HG03108 (cell line): ENCODE data around the gene RIC1.
"Not testable (repeated sequence)": the region's sequence is repeated elsewhere in the genome, so short reads cannot be mapped to it uniquely, and the experiment has no call there.

Source experiments
- ATAC-seq: cut with Tn5 transposase; IDR thresholded peaks from one replicate; pipeline ENCODE4 v1.9.1; 2021; ENCODE audit warnings: moderate library complexity; ENCODE audit not compliant: unreplicated experiment

Gene RIC1

DNA sequence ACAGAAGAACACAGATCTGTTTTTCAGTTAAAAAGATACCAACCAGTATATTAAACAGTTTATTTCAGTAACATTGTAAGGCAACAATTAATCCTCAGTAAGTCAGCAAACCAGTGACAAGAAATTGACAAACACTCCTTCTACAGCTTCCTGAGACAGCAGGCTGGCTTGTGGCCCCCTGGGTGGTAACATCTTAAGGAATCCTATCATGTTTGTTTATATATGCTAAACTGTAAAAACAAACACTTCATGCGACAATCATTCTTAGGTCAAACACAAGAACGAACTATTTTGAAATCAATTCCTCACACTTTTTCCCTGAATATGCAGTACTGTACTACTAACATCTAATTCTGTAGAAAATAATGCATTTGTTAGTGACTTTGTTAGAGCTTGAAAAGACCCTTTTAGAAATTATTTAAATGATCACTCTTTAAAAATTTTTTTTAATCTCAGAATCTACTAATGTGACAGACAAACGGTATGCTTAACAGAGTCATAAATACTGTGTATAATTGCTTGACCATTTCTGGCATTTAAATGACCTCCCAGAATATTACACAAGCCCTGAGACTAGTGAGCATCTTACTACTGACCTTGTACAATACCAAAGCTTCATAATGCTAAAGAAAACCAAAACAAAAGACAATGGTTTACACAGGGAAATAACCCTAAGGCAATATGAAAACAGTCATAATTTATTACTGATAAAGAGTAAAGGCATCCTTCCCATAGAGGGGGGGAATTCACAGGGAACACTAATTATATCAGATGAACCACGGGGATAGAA is 155.8 kb downstream of the RIC1 start:
- no peak for ATAC-seq

DNA sequence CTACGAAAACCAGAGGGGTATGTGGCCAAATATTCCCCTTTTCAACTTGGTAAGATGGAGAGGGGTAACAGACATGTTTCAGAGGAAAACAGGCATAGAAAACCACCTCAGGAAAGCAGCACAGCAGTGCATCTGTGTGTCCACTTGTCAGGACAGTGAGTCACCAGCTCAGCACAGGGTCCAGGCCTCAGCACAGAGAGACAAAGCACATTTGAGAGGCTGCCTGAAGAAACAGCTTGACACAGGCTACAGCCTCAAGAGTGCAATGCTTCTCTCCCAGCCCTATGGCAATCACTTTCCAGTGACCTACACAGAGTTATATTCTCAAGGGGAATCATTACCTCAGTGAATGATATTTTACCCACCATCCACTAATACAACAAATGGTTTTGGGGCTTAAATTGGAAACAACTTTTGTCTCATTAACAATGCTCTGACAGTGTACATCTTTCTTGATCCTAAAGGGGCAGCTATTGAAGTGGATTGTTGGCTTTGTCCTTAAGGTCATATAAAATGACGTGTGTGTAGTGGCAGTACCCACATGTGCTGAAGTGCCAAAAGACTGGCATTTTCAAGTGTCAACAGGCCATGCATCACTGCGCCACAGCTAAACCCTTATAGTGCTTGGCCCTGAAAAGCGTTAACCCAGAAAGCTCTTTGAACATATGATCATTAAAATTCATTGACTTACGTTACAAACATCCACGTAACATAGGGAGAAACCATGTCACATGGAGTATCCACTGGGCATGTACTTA is 157.6 kb downstream of the RIC1 start:
- no peak for ATAC-seq

DNA sequence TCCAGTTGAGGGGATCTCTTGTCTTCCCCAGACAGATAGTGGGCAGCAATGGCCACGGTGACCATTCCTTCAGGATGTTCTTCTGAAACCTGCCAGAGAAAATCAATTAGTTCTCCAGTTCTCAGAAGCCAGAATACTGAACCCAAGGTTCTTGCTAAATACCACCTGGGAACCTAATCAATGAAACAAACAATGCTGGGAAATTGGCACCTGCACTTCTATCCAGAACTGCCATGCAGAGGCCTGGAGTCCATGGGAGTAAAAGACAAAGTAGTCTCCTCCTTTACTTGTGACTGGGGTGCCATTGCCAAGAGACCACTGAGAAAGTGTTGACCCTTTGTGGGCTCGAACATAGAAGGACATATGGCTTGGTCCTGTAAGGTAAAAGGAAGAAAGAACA is 158.3 kb downstream of the RIC1 start:
- no peak for ATAC-seq

DNA sequence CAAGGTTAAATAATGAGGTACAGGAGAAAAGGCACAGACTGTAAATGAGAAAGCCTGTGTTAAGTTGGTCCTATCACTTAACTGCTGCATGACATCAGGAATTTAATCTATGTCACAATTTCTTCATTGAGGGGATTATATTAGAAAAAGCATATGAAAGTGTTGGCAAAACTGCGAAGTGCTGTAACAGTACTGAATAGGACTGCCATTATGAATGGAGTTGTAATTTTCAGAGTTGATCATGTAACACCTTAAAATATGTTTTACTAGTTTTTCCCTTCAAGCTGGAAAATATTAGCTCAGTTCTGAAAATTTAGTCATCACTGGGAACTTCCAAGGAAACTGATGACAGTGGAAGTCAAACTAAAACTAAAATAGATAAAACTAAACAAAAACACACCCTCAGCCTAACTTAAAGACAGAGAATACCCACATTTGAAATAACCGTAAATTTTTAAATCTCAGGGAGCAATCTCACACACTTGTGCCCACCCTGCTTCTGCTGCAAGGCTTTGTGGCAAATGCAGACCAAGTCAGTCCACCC is 158.9 kb downstream of the RIC1 start:
- no peak for ATAC-seq

DNA sequence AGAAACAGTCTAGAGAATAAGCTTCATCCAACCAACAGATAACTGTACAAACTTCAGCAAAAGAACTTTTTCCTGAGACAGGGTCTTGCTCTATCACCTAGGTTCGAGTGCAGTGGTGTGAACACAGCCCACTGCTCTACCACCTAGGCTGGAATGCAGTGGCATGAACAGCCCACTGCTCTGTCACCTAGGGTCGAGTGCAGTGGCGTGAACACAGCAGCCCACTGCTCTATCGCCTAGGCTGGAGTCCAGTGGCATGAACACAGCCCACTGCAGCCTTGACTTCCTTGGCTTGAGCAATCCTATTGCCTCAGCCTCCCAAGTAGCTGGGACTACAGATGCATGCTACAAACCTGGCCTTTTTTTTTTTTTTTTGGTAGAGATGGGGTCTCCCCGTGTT is 160.6 kb downstream of the RIC1 start:
- ATAC-seq, result no peak

DNA sequence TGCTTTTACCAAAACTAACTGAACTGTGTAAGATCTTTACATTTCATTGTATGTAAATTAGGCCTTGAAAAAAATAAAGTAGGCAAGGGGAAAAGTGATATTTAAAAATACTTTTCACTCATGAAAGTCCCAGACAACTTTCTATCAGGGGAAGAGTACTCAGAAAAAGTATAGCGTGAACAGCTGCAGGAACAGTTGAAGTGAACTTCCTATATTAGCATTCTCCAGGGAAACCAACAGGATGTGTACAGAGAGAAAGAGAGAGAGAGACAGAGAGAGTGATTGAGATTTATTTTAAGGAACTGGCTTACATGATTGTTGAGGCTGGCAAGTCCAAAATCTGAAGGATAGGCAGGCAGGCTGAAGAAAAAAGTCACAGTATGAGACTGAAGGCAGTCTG is 162.0 kb downstream of the RIC1 start:
- no peak for ATAC-seq

DNA sequence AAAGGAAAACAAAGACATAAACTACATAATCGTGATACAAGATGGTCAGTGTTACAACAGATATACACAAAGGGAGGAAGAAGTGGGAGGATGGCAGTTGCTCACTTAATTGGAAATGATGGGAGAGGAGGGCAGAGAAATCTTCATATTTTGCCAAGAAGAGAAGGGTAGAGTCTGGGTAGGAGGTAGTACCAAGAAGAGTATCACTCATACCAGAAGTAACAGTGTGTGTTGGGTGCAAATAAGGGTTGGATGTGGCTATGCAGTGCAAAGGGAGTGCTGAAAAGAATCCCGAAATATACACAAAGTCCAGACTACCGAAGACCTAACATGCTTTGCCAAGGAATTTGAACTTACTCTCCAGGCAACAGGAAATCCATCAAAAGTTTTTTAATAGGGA is 163.0 kb downstream of the RIC1 start:
- no peak for ATAC-seq

DNA sequence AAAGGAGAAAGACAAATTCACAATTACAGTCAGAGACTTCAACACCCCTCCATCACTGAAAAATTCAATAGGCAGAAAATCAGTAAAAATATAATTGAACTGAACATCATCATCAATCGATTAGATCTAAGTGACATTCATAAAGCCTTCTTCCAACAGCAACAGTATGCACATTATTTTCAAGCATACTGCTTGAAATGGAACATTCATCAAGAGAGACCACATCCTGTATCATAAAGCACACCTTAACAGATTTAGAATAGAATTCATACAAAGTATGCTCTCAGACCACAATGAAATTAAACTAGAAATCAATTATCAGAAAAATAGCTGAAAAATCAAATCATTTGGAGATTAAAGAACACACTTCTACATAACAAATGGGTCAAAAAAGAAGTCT is 164.9 kb downstream of the RIC1 start:
- no peak for ATAC-seq

DNA sequence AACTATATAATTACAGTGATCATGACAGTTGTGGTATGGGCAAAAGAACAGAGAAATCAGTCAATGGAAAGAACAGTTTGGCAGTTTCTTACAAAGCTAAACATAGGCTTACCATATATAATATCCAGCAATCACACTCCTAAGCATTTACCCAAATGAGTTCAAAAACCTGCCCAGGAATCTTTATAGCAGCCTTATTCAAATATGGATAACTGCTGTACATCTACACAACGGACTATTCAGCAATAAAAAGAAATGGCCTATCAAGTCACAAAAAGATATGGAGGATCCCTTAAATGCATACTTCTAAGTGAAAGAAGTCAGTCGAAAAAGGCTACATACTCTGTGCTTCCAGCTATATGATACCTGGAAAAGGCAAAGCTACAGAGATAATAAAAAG is 167.4 kb downstream of the RIC1 start:
- ATAC-seq, result no peak

DNA sequence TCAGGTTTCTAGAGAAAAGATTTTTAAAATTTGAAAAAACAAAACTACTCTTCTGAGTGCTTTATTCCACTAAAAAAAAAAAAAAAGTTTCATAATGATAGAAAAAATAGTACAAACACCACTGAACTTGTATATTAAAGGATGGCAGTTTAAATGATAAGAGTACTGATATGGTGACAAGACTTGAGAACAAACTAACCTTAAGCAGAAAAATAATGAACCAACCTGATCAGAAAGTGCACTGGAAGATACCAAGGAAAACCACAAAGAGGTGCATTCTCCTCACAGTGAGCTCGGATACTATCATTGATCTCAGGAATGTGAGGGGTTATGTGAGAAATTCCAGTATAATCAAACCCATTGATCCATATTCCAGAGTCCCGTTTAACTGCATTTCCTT is 169.7 kb downstream of the RIC1 start:
- no peak for ATAC-seq

DNA sequence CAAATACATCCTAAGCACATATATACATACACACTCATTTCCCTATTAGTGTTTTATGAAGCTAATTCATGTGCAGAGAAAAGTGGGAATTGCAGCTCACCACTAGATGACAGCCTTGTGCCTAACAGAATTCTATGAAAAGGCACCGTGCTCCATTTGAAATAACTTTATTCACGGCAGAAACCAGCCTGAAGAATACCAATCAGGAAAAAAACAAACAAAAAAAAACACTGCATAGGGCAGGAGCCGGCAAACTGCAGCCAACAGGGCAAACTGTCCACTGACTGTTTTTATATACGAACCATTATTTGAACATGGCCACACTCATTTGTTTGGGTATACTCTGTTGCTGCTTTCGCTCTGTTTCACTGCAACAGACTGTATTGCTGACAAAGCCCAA is 170.4 kb downstream of the RIC1 start:
- ATAC-seq, result no peak

DNA sequence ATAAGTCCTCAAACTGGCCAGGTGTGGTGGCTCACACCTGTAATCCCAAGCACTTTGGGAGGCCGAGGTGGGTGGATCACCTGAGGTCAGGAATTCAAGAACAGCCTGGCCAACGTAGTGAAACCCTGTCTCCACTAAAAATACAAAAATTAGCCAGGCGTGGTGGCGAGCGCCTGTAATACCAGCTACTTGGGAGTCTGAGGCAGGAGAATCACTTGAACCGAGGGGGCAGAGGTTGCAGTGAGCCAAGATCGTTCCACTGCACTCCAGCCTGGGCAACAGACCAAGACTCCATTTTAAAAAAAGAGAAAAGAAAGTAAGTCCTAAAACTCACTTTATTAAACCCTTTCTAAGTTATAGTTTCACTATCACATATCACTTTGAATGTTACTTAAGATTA is 171.5 kb downstream of the RIC1 start:
- not testable (repeated sequence) for ATAC-seq

DNA sequence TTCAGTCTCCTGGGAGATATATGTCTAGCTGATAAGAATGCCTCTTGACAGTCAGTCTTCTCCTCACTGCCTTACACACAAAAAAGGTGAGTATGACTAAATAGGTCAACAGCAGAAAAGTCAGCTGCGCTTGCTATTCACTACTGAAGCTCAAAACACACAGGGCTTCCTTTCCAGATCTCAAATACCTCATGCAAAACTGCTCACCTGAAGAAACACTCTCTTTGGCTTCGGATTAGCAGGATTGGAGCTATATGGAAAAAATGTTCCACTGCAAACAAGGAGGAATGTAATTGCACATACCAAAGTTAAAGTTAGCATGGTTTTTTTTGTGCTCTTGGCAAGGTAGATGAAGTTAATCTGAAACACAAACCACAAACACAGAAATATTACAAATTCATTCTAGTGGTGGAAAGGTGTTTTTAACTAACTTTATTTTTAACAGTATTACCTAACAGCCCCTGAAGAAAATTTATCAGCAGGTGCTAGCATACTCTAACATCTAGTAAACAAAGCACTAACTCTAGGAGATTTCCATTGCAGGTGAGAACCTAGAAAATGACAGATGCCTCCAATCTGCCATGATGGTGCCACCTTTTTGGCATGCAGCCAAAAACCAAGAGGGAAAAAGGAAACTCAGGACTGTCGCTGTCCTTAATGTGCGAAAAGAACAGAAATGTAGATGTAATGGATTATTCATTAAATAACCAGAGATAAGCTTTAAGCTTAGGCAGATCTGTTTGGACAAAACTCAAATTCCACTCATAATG is 172.2 kb downstream of the RIC1 start:
- ATAC-seq, result no peak

DNA sequence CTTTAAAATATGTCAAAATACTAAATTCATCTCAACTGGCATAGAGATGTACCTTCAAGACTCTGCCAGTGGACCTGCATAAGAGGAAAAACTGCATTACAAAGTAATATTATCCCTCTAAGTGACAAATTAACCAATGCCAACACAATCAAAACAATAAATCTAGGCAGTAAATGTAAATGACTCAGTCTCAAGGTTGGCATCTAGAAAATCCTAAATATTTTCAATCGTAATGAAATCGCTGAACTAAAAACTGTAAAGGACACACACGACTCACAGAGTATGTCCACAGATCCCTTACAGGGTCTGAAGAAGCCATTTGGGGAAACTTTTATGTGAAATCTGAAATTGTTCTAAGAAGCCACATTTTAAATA is 172.8 kb downstream of the RIC1 start:
- no peak for ATAC-seq

DNA sequence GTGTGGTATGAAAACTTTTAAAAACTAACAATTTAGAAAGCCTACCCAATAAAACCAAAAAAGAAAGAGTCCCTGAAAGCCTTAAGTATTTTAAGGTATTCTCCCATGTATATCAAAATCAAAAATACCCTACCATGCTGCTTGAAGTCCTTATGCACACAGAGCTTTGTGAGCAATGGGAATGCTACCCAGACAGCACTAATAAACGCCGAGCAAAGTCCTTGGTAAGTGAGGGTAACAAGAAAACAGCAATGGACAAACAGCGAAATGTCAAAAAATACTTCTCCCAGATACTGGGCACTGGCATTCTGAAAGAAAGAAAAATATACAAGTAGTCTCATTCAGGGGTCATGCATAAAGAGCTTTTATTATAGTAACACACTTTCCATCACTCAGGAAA is 176.6 kb downstream of the RIC1 start:
- no peak for ATAC-seq

DNA sequence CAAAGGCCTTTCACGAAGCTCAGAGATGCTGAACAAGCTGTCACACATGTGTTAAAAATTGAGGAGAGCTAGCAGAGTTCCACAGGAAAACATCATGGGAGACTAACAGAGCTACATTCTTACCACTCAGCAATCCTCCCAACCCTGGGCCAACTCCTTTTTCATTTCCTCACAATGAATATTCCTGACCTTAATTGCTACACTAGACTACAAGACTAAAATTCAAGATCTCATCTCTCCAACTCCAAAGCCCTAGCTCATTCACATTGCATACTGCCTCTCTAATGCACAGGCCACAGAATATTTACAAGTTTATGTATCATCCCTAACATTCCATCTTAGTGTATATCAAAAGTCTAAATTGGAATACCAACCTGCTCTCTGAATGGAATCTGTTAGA is 182.8 kb downstream of the RIC1 start:
- ATAC-seq, result no peak

DNA sequence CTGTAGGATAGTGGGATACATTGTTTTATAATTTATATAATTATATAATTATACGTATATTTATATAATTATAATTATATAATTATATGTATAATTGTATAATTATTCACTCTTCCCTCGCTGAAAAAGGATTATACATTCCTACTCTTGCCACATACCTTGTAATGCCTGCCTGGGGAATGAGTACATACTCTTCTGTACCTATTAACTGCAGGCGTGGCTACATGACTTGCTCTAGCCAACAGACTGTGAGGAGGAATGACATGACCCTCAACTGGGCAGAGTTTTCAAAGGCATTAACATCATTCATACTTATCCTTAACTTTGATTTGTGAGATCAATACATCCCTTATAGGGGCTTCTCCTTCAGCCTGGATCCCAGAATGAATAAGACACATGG is 184.9 kb downstream of the RIC1 start:
- ATAC-seq, result no peak

DNA sequence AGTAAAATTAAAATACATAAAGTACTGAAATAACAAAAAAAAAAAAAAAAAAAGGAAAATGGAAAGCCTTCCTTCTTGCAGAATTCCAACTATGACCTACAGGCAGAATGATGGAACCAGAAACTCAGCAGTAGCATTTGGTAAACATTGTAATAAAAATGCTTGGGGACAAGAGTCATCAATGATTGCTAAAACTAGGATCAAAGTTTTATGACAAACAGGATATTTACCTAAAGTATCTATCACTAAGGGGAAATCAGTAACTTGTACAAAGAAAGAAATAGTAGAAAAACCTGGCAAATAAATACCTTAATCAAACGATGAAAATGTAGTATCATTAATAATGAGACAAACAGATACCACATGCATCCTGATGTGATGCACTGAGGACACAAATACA is 186.6 kb downstream of the RIC1 start:
- ATAC-seq, result no peak

DNA sequence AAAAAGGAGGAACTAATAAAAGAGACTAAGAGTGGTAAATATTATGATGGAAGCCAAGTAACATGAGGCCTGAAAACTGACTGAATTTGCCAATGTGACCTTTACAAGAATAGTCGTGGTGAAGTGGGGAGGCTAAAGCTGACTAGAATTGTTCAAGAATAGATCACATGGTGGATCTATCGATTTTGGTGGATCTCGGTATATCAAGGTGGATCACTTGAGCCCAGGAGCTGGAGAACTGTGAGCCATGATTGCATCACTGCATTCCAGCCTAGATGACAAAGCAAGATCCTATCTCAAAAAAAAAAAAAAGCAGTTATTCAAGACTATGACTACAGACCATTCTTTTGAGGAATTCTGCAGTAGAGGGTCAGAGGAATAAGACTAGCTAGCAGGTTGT is 189.0 kb downstream of the RIC1 start:
- ATAC-seq, result no peak

DNA sequence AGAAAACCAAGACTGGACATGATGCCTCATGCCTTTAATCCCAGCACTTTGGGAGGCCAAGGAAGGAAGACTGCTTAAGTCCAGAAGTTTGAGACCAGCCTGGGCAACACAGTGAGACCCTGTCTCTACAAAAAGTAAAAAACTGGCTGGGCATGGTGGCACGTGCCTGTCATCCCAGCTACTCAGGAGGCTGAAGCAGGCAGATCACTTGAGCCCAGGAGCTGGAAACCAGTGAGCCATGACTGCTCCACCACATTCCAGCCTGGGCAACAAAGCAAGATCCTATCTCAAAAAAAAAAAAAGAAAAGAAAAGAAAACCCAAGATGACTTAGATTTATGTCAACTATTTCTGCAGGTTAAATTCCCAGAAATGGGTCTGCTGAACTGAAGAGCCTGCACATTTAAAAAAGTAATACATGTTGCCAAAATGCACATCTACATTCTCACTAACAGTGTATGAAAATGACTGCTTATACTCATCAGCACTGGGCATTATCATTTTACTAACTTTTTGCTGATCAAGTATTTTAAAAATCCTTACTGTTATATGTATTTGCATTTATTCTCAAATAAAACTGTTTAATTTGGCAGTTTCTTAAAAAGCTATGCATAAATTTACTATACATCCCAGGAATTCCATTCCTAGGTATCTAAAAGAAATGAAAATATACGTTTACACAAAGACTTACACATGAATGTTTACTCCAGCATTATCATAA is 189.7 kb downstream of the RIC1 start:
- ATAC-seq, result no peak

DNA sequence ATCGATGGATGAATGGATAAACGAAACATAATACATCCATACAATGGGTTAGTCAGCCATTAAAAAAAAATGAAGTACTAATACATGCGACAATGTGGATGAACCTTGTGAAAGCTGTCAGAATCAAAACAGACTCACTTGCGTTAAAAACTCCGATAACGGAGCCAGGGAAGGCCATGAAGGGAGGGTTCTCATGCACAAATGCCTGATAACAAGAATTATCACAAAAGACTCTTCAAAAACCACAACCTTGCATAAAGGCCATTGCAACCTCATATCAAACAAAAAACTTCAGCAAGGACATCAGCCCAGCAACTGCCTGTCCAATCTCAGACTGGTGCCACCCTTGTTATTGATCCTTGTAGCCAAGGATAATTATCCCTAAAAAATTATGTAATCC is 190.3 kb downstream of the RIC1 start:
- ATAC-seq, result no peak
